Cardiac muscle cell (in vitro differentiated cells and primary cell): ENCODE measurements around the gene TXNRD2. TPM values are rescaled to one million over a fixed set of nuclear protein-coding genes. Genes with fewer than 3 reads are reported as not detected.

Experiments
- DNase-seq, 2 donors: peaks; one replicate each; pipeline versions ENCODE4 v3.0.0 to v3.0.0-alpha.2; 2010 to 2017; ENCODE audit warnings: low read depth in 1 of 2, low spot score in 1 of 2
- H3K27ac ChIP-seq: fragments of 200-600 bp; sonication (generic); 2 replicates; pipeline ENCODE4 v1.5.1; 2016
- H3K27me3 ChIP-seq: fragments of 200-600 bp; sonication (generic); 2 replicates; pipeline ENCODE4 v1.6.0; 2016; ENCODE audit warnings: control low read depth
- H3K36me3 ChIP-seq: fragments of 200-600 bp; sonication (generic); 2 replicates; pipeline ENCODE4 v1.5.1; 2016; ENCODE audit warnings: control low read depth
- H3K4me1 ChIP-seq: fragments of 200-600 bp; sonication (generic); 2 replicates; pipeline ENCODE4 v1.8.1; 2017; ENCODE audit warnings: low read depth, mild to moderate bottlenecking, mixed run types
- H3K4me3 ChIP-seq: fragments of 200-600 bp; sonication (generic); 2 replicates; pipeline ENCODE4 v1.5.1; 2016; ENCODE audit warnings: mild to moderate bottlenecking
- H3K9me3 ChIP-seq: fragments of 200-600 bp; sonication (generic); 2 replicates; pipeline ENCODE4 v1.5.1; 2017; ENCODE audit warnings: low read depth, mild to moderate bottlenecking, control low read depth
- polyA plus RNA-seq: library from polyadenylated mRNA; unstranded; fragments of >200 nt; fragmentation: Nextera tagmentation; extraction: Ambion mirVana; gene quantifications from 2 replicates; pipeline ENCODE4 v1.2.1, GENCODE V29; 2016
- total RNA-seq: library from RNA; depleted of rRNA; stranded (reverse); fragments of >200 nt; gene quantifications from 2 replicates; pipeline ENCODE4 v1.2.3, GENCODE V29; 2016
- TF ChIP-seq, protein P1 (sequence below): IDR thresholded peaks from 2 replicates; pipeline ENCODE4 v1.5.1; 2012; ENCODE audit warnings: low read depth, mild to moderate bottlenecking, low read length

The TXNRD2 gene
- total RNA-seq, result 15.6 and 16.1 TPM in 2 replicates
- polyA plus RNA-seq, result 21.2 and 24.2 TPM in 2 replicates

- H3K9me3 ChIP-seq, result no peaks in the 10 kb centered on the region
- no peaks in the 10 kb centered on the region for H3K36me3 ChIP-seq
- peak within 1 kb of the TSS; percentile 80 for H3K27ac ChIP-seq
- no peaks in the 10 kb centered on the region for H3K27me3 ChIP-seq
- TF ChIP-seq, protein P1, sequence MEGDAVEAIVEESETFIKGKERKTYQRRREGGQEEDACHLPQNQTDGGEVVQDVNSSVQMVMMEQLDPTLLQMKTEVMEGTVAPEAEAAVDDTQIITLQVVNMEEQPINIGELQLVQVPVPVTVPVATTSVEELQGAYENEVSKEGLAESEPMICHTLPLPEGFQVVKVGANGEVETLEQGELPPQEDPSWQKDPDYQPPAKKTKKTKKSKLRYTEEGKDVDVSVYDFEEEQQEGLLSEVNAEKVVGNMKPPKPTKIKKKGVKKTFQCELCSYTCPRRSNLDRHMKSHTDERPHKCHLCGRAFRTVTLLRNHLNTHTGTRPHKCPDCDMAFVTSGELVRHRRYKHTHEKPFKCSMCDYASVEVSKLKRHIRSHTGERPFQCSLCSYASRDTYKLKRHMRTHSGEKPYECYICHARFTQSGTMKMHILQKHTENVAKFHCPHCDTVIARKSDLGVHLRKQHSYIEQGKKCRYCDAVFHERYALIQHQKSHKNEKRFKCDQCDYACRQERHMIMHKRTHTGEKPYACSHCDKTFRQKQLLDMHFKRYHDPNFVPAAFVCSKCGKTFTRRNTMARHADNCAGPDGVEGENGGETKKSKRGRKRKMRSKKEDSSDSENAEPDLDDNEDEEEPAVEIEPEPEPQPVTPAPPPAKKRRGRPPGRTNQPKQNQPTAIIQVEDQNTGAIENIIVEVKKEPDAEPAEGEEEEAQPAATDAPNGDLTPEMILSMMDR, result no peak
- peak within 1 kb of the TSS; percentile 43 for H3K4me3 ChIP-seq
- H3K4me1 ChIP-seq, result peaks cover 7% of the 10 kb centered on the region
- peak; percentile 65 to 75 for DNase-seq
Measured at GRCh38 chr22:19941365-19942082, at the start of gene TXNRD2, which contains the start of gene COMT. Gene TXNRD2 (minus strand): TSS chr22:19941818. CDS start chr22:19941803, 15 bp downstream. Gene COMT (plus strand): TSS chr22:19941772. CDS start chr22:19962527, 20,755 bp downstream.

- H3K36me3 ChIP-seq, result no peaks in the 10 kb centered on the region
- TF ChIP-seq, protein P1, result no peak
Measured at GRCh38 chr22:19991395-19991644, 49.7 kb upstream of the TXNRD2 start.

DNA sequence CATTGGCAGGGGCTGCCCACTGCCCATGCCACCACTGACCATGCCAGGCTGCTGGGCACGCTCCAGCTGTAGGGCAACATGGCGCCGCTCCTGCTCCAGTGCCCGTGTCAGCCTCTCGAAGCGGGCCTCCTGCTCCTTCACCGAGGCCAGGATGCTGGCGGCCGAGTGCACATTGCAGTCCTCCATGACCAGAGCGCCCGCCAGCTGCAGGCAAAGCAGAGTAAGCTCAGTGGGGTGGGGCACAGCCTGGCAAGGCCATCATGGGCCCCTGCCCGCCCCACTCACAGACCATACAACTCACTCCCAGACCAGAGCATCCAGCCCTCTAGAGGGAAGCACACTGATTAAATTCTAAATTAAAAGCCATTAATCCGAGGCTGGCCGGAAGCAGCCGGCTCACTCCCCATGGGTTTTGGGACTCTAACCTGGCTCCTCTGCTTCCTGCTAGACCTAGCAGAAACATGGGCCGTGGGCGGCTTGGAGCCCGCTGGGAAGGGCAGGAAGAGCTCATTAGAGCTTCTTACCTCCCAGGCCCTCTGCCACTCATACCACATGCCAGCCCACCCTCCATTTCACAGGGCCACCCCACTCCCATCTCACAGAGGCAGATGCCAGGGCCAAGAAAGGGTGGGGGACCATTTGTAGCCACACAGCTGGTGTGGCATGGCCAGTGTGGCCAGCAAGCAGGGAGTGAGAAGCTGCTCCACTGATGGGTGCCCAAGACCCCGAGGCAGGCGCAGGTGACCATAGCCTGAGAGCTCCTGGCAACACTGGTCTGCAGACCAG, 49.2 kb upstream of the TXNRD2 start:
- Histone ChIP-seq H3K4me1 (no peaks in the 10 kb centered on the region), H3K27me3 (no peaks in the 10 kb centered on the region), H3K9me3 (no peaks in the 10 kb centered on the region), H3K36me3 (no peaks in the 10 kb centered on the region), H3K27ac (no peak overlapping the region), H3K4me3 (no peak overlapping the region)
- TF ChIP-seq, protein P1, result no peak
- no peak for DNase-seq

More at GRCh38 chr22:19991395-19991644, 49.7 kb upstream of the TXNRD2 start:
- Histone ChIP-seq H3K27ac (no peak overlapping the region), H3K4me3 (no peak overlapping the region), H3K9me3 (no peaks in the 10 kb centered on the region), H3K4me1 (no peaks in the 10 kb centered on the region), H3K27me3 (no peaks in the 10 kb centered on the region)
- no peak for DNase-seq

GRCh38 chr22:19990188-19990587, 48.6 kb upstream of the TXNRD2 start:
- TF ChIP-seq, protein P1, result no peak
- Histone ChIP-seq H3K27me3 (no peaks in the 10 kb centered on the region), H3K36me3 (no peaks in the 10 kb centered on the region), H3K4me1 (no peaks in the 10 kb centered on the region), H3K9me3 (no peaks in the 10 kb centered on the region), H3K27ac (no peak overlapping the region), H3K4me3 (no peak overlapping the region)
- DNase-seq, result no peak

- Histone ChIP-seq H3K27me3 (no peaks in the 10 kb centered on the region), H3K36me3 (no peaks in the 10 kb centered on the region), H3K27ac (no peak overlapping the region), H3K4me1 (no peaks in the 10 kb centered on the region), H3K9me3 (no peaks in the 10 kb centered on the region), H3K4me3 (no peak overlapping the region)
- DNase-seq, result no peak
- TF ChIP-seq, protein P1, result no peak
Measured at GRCh38 chr22:19989725-19990067, 48.1 kb upstream of the TXNRD2 start.
